ENCODE measurements around the gene AP1S2.
A peak's percentile ranks its signal among the peaks of the same experiment; 100 is the strongest.

Gene AP1S2

DNA sequence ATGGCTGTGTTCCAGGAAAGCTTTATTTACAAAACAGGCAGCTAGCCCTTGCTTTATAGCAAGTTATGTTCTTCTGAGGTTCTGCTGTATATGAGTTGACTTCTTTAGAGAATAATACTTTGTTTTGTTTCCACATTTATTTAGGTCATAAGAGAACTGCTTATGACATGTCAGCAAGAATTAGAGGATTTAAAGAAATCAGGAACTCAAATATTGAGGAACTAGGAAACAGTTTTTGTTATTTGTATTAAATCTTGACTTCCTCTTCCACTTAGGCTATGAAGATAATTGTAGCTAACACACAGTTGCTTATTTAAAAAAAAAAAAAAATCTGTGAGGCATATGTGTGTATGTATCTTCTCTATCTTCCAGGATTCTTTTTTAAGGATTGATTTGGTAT is 50.0 kb downstream of the AP1S2 start:
- no peak for DNase-seq

- DNase-seq = no peak
Measured at GRCh38 chrX:15797707-15798106, 56.9 kb downstream of the AP1S2 start.

DNA sequence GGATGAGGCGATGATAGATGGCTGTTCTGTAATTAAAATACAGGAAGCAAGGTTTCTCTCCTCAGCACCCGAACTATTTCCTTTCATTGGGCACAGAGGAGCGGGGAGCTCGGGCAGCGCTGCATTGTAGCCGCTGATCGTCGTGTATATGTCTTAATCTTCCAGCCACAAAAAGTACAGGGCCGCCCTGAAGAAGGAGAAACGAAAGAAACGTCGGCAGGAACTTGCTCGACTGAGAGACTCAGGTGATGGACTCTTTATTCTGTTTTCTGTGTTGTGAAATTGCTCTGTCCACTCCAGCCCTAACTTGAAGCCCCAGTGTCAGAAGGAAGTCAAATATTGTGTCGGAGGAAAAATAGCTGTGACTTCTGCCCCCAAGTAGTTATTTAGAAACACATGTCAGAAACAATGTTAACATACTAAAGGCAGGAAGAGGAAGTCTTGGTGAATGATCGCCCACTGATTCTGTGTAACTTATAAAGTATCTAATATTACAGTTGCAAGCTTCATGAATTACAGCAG is 63.8 kb downstream of the AP1S2 start:
- no peak for DNase-seq

GRCh38 chrX:15789979-15790768 is 64.4 kb downstream of the AP1S2 start, which contains the start of gene ZRSR2:
Gene ZRSR2 (plus strand): TSS chrX:15790484. CDS start chrX:15790496, 12 bp downstream.
- peak; percentile 82 for DNase-seq

DNA sequence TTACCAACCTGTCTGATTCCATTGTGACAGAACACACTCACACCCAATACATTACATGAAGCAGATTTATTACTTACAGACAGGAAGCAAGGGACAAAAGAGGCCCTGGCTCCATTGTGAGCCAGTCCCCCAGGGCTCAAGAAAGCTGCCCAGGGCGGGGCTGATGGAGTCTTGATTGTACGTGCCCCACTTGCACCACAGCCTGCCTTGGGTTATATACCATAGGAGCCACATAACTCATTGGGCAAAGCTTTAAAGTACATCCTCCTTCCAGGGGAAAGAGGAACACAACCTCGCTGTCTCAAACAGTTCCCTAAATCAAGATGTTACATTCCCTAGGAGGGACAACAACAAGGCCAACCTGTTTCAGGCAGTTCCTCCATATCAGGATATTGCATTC is 67.7 kb downstream of the AP1S2 start:
- no peak for DNase-seq

DNA sequence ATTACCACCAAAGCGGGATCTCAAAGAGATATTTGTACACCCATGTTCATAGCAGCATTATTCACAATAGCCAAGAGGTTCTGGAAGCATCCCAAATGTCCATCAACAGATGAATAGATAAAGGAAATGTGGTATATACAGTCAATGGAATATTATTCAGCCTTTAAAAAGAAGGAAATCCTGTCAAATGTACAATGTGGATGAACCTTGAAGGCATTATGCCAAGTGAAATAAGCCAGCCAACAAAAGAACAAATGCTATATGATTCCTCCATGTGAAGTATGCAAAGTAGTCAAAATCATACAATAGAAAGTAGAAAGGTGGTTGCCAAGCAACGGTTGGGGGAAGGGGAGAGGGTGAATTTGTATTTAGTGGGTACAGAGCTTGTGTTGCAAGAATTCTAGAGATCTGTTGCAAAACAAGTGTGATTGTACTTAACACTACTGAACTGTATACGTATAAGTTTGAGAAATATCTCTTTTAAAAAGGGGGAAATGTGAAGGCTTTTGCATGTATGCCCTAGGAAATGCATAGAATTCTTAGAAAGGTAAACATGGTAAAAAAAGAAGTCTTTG is 69.3 kb downstream of the AP1S2 start:
- DNase-seq = no peak

GRCh38 chrX:15781961-15782699 is 72.5 kb downstream of the AP1S2 start:
- DNase-seq = no peak

All from 8988T (cell line).